ENCODE data around the gene LYSMD2. TPM values are rescaled to one million over a fixed set of nuclear protein-coding genes. Genes with fewer than 3 reads are reported as not detected.
A peak's percentile ranks its signal among the peaks of the same experiment; 100 is the strongest.

The LYSMD2 gene
- total RNA-seq, 4 donors from 2014 or later: 5.8 to 16.1 (median 10.6) TPM

DNA sequence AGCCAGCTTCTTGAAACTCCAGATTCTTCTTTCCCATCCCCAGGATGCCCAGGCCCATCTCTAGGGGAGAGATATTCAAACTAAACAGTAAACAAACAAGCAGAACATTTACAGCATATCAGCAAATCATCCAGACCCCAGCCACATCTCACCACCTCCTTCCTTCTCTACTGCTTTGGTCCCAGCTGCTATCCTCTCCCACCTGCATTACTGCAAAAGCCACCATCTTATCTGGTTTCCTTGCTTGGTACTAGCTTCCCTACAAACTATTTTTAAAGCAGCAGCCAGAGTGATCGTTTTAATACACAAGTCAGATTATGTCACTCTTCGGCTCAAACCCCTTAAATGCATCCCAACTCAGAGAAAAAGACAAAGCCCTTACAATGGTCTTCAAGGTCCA, 4.8 kb downstream of the LYSMD2 start:
- DNase-seq (no peak), ATAC-seq (no peak)
- H3K9me3 ChIP-seq: no peaks in the 10 kb centered on the region
- no peaks in the 10 kb centered on the region for H3K36me3 ChIP-seq
- TF ChIP-seq POLR2A (IDR thresholded peaks at IDR 0.05): no peak
- TF ChIP-seq, protein P1, sequence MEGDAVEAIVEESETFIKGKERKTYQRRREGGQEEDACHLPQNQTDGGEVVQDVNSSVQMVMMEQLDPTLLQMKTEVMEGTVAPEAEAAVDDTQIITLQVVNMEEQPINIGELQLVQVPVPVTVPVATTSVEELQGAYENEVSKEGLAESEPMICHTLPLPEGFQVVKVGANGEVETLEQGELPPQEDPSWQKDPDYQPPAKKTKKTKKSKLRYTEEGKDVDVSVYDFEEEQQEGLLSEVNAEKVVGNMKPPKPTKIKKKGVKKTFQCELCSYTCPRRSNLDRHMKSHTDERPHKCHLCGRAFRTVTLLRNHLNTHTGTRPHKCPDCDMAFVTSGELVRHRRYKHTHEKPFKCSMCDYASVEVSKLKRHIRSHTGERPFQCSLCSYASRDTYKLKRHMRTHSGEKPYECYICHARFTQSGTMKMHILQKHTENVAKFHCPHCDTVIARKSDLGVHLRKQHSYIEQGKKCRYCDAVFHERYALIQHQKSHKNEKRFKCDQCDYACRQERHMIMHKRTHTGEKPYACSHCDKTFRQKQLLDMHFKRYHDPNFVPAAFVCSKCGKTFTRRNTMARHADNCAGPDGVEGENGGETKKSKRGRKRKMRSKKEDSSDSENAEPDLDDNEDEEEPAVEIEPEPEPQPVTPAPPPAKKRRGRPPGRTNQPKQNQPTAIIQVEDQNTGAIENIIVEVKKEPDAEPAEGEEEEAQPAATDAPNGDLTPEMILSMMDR (IDR thresholded peaks at IDR 0.05 in 4 of 5, conservative IDR thresholded peaks at IDR 0.05 in 1 of 5): no peak
- in situ Hi-C loops (cut with MboI; ENCODE audit: low sequenced_read_pairs in 4 of 4) (no loop called here), intact Hi-C loops (cut with DNase I; ENCODE audit: low total_unique reads) (no loop called here)
- no peaks in the 10 kb centered on the region for H3K27me3 ChIP-seq
- peaks cover 37 to 48% of the 10 kb centered on the region in 2 donors for H3K4me1 ChIP-seq
- peak overlapping the region; percentile 57 to 82 (median 66) for H3K27ac ChIP-seq
- no peak overlapping the region for H3K4me3 ChIP-seq

DNA sequence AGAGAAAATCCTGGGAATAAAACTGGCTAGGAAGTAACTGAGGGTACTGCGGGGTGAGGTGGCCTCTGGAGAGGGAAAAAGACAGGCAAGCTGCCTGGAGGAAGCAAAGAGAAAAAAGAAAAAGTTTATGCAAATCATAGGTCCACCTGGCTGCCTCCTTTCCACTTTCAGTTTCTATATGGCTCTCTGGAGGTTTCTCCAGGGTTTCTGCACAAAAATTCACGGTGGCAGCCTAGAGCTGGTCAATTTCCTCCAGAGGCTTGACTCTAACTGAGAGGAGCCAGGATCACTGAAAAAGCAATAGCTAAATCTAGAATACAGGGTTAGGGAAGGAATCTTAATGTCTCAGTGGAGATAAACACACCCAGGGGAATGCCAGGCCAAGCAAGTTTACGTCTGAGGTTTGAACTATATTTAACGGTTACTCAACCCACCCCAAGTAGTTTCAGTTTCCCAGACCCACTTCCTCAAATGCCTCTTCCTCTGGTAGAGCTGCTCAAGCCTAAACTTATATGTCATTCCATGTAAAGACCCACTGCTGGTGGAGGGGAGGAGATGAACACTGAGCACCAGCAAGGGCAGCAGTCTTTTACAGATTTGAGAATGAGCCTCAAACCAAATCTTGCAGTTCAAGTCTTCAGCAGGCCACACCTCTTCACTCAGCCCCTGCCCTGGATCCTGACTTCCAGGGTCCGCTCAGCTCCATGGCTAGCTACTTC, 5.7 kb downstream of the LYSMD2 start:
- intact Hi-C loops (cut with DNase I; ENCODE audit: low total_unique reads) (no loop called here), in situ Hi-C loops (cut with MboI; ENCODE audit: low sequenced_read_pairs in 4 of 4) (no loop called here)
- Histone ChIP-seq H3K4me1 (peaks cover 35 to 49% of the 10 kb centered on the region in 2 donors), H3K36me3 (no peaks in the 10 kb centered on the region), H3K27me3 (no peaks in the 10 kb centered on the region), H3K9me3 (no peaks in the 10 kb centered on the region), H3K27ac (peak overlapping the region; percentile 57 to 82 (median 66)), H3K4me3 (peak overlapping the region; percentile 31 to 51 (median 40))
- TF ChIP-seq, protein P1 (IDR thresholded peaks at IDR 0.05 in 4 of 5, conservative IDR thresholded peaks at IDR 0.05 in 1 of 5): no peak
- no peak for TF ChIP-seq POLR2A (IDR thresholded peaks at IDR 0.05)
- ATAC-seq (peak; percentile 77 to 95), DNase-seq (peak in 1 of 2 donors; percentile 20)

DNA sequence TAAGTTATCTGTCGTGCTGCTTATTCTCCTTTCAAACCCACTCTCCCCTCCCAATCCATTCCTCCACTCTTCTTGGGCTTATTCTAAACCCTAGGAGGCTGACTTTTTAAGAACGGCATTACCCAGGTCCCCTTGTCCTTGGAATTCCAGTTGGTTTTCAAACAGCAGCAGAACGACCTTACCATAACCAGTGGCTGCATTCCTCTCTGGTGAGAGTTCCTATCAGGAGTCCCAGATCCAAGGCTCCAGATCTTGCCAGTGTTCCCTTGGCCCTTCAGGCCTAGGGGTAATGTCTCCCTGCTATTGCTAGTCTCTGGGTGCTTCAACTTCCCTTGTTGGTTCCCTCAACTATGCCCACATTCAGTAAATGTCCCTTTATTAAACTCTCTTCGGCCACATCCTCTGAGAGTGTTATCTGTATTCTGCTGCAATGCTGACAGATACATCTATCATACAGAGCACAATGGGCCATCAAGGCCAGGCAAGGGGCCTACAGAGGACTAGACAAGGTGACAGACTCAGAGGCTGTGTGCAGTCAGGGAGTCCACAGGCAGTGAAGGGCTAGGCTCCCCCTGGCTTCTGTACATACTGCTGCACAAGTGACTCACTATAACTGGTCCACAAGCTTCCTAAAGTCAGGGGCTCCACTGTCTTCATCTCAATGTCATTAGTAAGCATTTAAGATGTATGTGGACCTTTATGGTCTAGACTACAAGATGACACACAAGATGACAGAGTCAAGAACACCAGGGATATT, 10.1 kb downstream of the LYSMD2 start:
- Histone ChIP-seq H3K4me1 (peaks cover 43% of the 10 kb centered on the region in 2 donors), H3K27me3 (no peaks in the 10 kb centered on the region), H3K4me3 (no peak overlapping the region), H3K36me3 (no peaks in the 10 kb centered on the region), H3K27ac (no peak overlapping the region), H3K9me3 (no peaks in the 10 kb centered on the region)
- no peak for ATAC-seq
- no peak for DNase-seq
- in situ Hi-C loops (cut with MboI; ENCODE audit: low sequenced_read_pairs in 4 of 4): no loop called here
- intact Hi-C loops (cut with DNase I; ENCODE audit: low total_unique reads): no loop called here
- TF ChIP-seq, protein P1 (IDR thresholded peaks at IDR 0.05 in 4 of 5, conservative IDR thresholded peaks at IDR 0.05 in 1 of 5): no peak
- TF ChIP-seq POLR2A (IDR thresholded peaks at IDR 0.05): no peak

DNA sequence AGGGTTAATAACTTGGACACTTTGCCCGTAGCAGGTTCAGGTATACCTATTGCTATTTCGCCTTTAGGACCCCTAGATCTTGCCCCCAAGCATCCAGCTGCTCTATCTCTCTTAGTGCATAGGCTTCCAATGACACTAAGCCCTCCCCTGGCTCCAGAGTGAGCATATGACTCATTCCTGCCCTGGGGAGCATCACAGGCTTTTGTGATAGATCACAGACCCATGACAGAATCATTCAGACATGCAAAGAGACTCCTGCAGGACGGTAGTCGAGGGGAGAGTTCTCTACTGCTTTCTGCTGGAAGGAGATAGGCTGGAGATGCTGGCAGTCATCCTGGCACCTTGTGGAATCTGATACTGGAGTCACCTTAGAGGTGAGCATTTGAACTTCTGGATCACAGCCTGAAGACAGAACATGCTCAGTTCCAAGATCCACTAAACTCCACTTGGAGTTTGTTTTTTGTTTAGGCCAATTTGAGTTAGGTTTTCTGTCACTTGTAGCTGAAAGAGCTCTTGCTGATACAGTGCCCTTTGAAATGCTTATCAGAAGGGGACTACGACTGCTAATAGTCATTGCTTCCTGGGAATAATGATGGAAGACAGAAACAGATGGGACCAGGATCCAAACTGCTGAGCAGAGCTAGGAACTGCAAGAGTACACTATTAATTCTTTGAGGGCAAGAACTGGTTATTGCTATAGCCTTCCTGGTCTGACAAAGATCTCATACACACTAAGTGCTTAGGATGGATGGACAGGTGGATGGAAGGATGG, 11.0 kb downstream of the LYSMD2 start:
- TF ChIP-seq, protein P1 (IDR thresholded peaks at IDR 0.05 in 4 of 5, conservative IDR thresholded peaks at IDR 0.05 in 1 of 5): no peak
- peak in 1 of 2 donors; percentile 25 for TF ChIP-seq POLR2A (IDR thresholded peaks at IDR 0.05)
- H3K36me3 ChIP-seq: no peaks in the 10 kb centered on the region
- ATAC-seq (peak; percentile 90 to 98), DNase-seq (peak; percentile 34 to 56)
- no peaks in the 10 kb centered on the region for H3K9me3 ChIP-seq
- intact Hi-C loops (cut with DNase I; ENCODE audit: low total_unique reads): no loop called here
- H3K27ac ChIP-seq: peak overlapping the region in 1 of 4 donors; percentile 21
- H3K4me1 ChIP-seq: peaks cover 35 to 38% of the 10 kb centered on the region in 2 donors
- in situ Hi-C loops (cut with MboI; ENCODE audit: low sequenced_read_pairs in 4 of 4): no loop called here
- H3K4me3 ChIP-seq: no peak overlapping the region
- H3K27me3 ChIP-seq: no peaks in the 10 kb centered on the region
